Naive B cell (primary cell): ENCODE measurements around the gene GALNT10. TPM values are rescaled to one million over a fixed set of nuclear protein-coding genes. Genes with fewer than 3 reads are reported as not detected.
"Not testable (repeated sequence)": the region's sequence is repeated elsewhere in the genome, so short reads cannot be mapped to it uniquely, and the experiment has no call there.

Experiments
- ATAC-seq, 2 donors: fragments of 150-1000 bp; cut with Tn5 transposase; 2 replicates each; pipeline ENCODE4 v1.10.0; 2021; ENCODE audit warnings: low read depth in 2 of 2, mild to moderate bottlenecking in 2 of 2, moderate library complexity in 2 of 2
- DNase-seq: peaks from one replicate; pipeline ENCODE4 v3.0.0; 2022
- H3K27ac Mint-ChIP-seq, 6 donors: one replicate each; pipeline ENCODE4 v1.8.0; 2020 to 2022; ENCODE audit warnings: mild to moderate bottlenecking in 6 of 6, mixed read lengths in 6 of 6, moderate library complexity in 5 of 6, inconsistent platforms in 2 of 6
- H3K27me3 Mint-ChIP-seq, 3 donors: one replicate each; pipeline ENCODE4 v1.8.0; 2021 to 2022; ENCODE audit warnings: mixed read lengths in 3 of 3, mild to moderate bottlenecking in 1 of 3
- H3K36me3 Mint-ChIP-seq, 2 donors: one replicate each; pipeline ENCODE4 v1.8.0; 2020 to 2022; ENCODE audit warnings: mixed read lengths in 2 of 2, inconsistent platforms in 1 of 2, mild to moderate bottlenecking in 1 of 2
- H3K4me1 Mint-ChIP-seq, 3 donors: one replicate each; pipeline ENCODE4 v1.8.0; 2020 to 2022; ENCODE audit warnings: mixed read lengths in 3 of 3, inconsistent platforms in 1 of 3, mild to moderate bottlenecking in 1 of 3, moderate library complexity in 1 of 3
- H3K4me3 Mint-ChIP-seq, 8 donors: one replicate each; pipeline ENCODE4 v1.8.0; 2020 to 2022; ENCODE audit warnings: mild to moderate bottlenecking in 8 of 8, mixed read lengths in 8 of 8, moderate library complexity in 8 of 8, inconsistent platforms in 2 of 8
- H3K9me3 Mint-ChIP-seq, 7 donors: one replicate each; pipeline ENCODE4 v1.8.0; 2020 to 2022; ENCODE audit warnings: mixed read lengths in 7 of 7, mild to moderate bottlenecking in 5 of 7, inconsistent platforms in 2 of 7, moderate library complexity in 1 of 7
- polyA plus RNA-seq, 6 donors: library from polyadenylated mRNA; unstranded; fragments of 300-500 nt; fragmentation: Illumina TruSeq; gene quantifications; one replicate each; pipeline ENCODE4 v1.2.3, GENCODE V29; 2021; ENCODE audit warnings: low read depth in 6 of 6

Gene GALNT10
- polyA plus RNA-seq, 6 donors from 2014 or later: 13.6 to 29.3 (median 19.7) TPM

GRCh38 chr5:154345255-154345952, 154.9 kb downstream of the GALNT10 start:
- no peak overlapping the region for H3K4me3 Mint-ChIP-seq
- peaks cover 0 to 6% of the 10 kb centered on the region in 2 donors for H3K36me3 Mint-ChIP-seq
- DNase-seq: no peak
- H3K27me3 Mint-ChIP-seq: no peaks in the 10 kb centered on the region
- peaks cover 4 to 9% (median 4%) of the 10 kb centered on the region in 3 donors for H3K4me1 Mint-ChIP-seq
- peak overlapping the region in 1 of 6 donors; percentile 67 for H3K27ac Mint-ChIP-seq
- H3K9me3 Mint-ChIP-seq: no peaks in the 10 kb centered on the region
- ATAC-seq: no peak

GRCh38 chr5:154346427-154346826, 155.9 kb downstream of the GALNT10 start:
- H3K4me1 Mint-ChIP-seq: peaks cover 4 to 9% (median 4%) of the 10 kb centered on the region in 3 donors
- no peak overlapping the region for H3K4me3 Mint-ChIP-seq
- DNase-seq (no peak), ATAC-seq (no peak)
- H3K9me3 Mint-ChIP-seq: no peaks in the 10 kb centered on the region
- no peaks in the 10 kb centered on the region for H3K27me3 Mint-ChIP-seq
- peaks cover 0 to 6% of the 10 kb centered on the region in 2 donors for H3K36me3 Mint-ChIP-seq
- no peak overlapping the region for H3K27ac Mint-ChIP-seq

GRCh38 chr5:154349626-154350264, 159.2 kb downstream of the GALNT10 start:
- Mint-ChIP-seq H3K27me3 (no peaks in the 10 kb centered on the region), H3K36me3 (peaks cover 0 to 4% of the 10 kb centered on the region in 2 donors), H3K4me3 (no peak overlapping the region), H3K27ac (no peak overlapping the region), H3K9me3 (no peaks in the 10 kb centered on the region), H3K4me1 (peaks cover 7 to 11% (median 11%) of the 10 kb centered on the region in 3 donors)
- DNase-seq (no peak), ATAC-seq (no peak)

GRCh38 chr5:154351141-154351540, 160.6 kb downstream of the GALNT10 start:
- peaks cover 0 to 13% (median 9%) of the 10 kb centered on the region in 3 donors for H3K4me1 Mint-ChIP-seq
- ATAC-seq (no peak), DNase-seq (no peak)
- no peaks in the 10 kb centered on the region for H3K9me3 Mint-ChIP-seq
- H3K27me3 Mint-ChIP-seq: no peaks in the 10 kb centered on the region
- peaks cover 4 to 7% of the 10 kb centered on the region in 2 donors for H3K36me3 Mint-ChIP-seq
- no peak overlapping the region for H3K4me3 Mint-ChIP-seq
- H3K27ac Mint-ChIP-seq: no peak overlapping the region

- Mint-ChIP-seq H3K4me1 (peaks cover 0 to 12% (median 11%) of the 10 kb centered on the region in 3 donors), H3K27ac (peak overlapping the region in 2 of 6 donors; percentile 6 to 28), H3K27me3 (no peaks in the 10 kb centered on the region), H3K9me3 (no peaks in the 10 kb centered on the region), H3K36me3 (peaks cover 4 to 7% of the 10 kb centered on the region in 2 donors), H3K4me3 (peak overlapping the region in 1 of 8 donors; percentile 10)
- no peak for ATAC-seq
- no peak for DNase-seq
Observed at GRCh38 chr5:154351566-154351965, 161.0 kb downstream of the GALNT10 start.

GRCh38 chr5:154352960-154353548, 162.5 kb downstream of the GALNT10 start:
- no peaks in the 10 kb centered on the region for H3K27me3 Mint-ChIP-seq
- DNase-seq: no peak
- H3K9me3 Mint-ChIP-seq: no peaks in the 10 kb centered on the region
- ATAC-seq: no peak
- H3K27ac Mint-ChIP-seq: no peak overlapping the region
- peaks cover 0 to 12% (median 11%) of the 10 kb centered on the region in 3 donors for H3K4me1 Mint-ChIP-seq
- no peak overlapping the region for H3K4me3 Mint-ChIP-seq
- H3K36me3 Mint-ChIP-seq: peaks cover 4 to 7% of the 10 kb centered on the region in 2 donors

- no peak for ATAC-seq
- Mint-ChIP-seq H3K36me3 (peaks cover 4 to 7% of the 10 kb centered on the region in 2 donors), H3K4me1 (peaks cover 0 to 19% (median 15%) of the 10 kb centered on the region in 3 donors), H3K27ac (no peak overlapping the region), H3K27me3 (no peaks in the 10 kb centered on the region), H3K4me3 (no peak overlapping the region), H3K9me3 (no peaks in the 10 kb centered on the region)
- DNase-seq: no peak
Observed at GRCh38 chr5:154355129-154355611, 164.6 kb downstream of the GALNT10 start.

GRCh38 chr5:154356020-154356655, 165.6 kb downstream of the GALNT10 start:
- H3K27ac Mint-ChIP-seq: peak overlapping the region in 2 of 6 donors; percentile 8 to 81
- peaks cover 0 to 19% (median 15%) of the 10 kb centered on the region in 3 donors for H3K4me1 Mint-ChIP-seq
- no peak for ATAC-seq
- peaks cover 4 to 7% of the 10 kb centered on the region in 2 donors for H3K36me3 Mint-ChIP-seq
- DNase-seq: no peak
- H3K27me3 Mint-ChIP-seq: no peaks in the 10 kb centered on the region
- H3K9me3 Mint-ChIP-seq: no peaks in the 10 kb centered on the region
- no peak overlapping the region for H3K4me3 Mint-ChIP-seq

GRCh38 chr5:154356958-154357357, 166.4 kb downstream of the GALNT10 start:
- no peak for DNase-seq
- H3K4me3 Mint-ChIP-seq: no peak overlapping the region
- ATAC-seq: no peak
- peaks cover 0 to 19% (median 15%) of the 10 kb centered on the region in 3 donors for H3K4me1 Mint-ChIP-seq
- no peaks in the 10 kb centered on the region for H3K9me3 Mint-ChIP-seq
- H3K27me3 Mint-ChIP-seq: no peaks in the 10 kb centered on the region
- no peak overlapping the region for H3K27ac Mint-ChIP-seq
- peaks cover 0 to 7% of the 10 kb centered on the region in 2 donors for H3K36me3 Mint-ChIP-seq

GRCh38 chr5:154358516-154359220, 168.1 kb downstream of the GALNT10 start:
- no peak for DNase-seq
- peak overlapping the region in 1 of 8 donors; percentile 3 for H3K4me3 Mint-ChIP-seq
- H3K9me3 Mint-ChIP-seq: no peaks in the 10 kb centered on the region
- H3K27ac Mint-ChIP-seq: no peak overlapping the region
- peaks cover 3 to 9% of the 10 kb centered on the region in 2 donors for H3K36me3 Mint-ChIP-seq
- no peak for ATAC-seq
- H3K4me1 Mint-ChIP-seq: peaks cover under 1 to 19% (median 15%) of the 10 kb centered on the region in 3 donors
- no peaks in the 10 kb centered on the region for H3K27me3 Mint-ChIP-seq

GRCh38 chr5:154359221-154359573, 168.7 kb downstream of the GALNT10 start:
- H3K27ac Mint-ChIP-seq: no peak overlapping the region
- peaks cover 6 to 15% (median 14%) of the 10 kb centered on the region in 3 donors for H3K4me1 Mint-ChIP-seq
- DNase-seq (no peak), ATAC-seq (no peak)
- no peaks in the 10 kb centered on the region for H3K27me3 Mint-ChIP-seq
- H3K4me3 Mint-ChIP-seq: no peak overlapping the region
- H3K9me3 Mint-ChIP-seq: no peaks in the 10 kb centered on the region
- H3K36me3 Mint-ChIP-seq: peaks cover 9 to 14% of the 10 kb centered on the region in 2 donors

GRCh38 chr5:154360241-154360640, 169.7 kb downstream of the GALNT10 start:
- H3K4me1 Mint-ChIP-seq: peaks cover 6 to 16% (median 12%) of the 10 kb centered on the region in 3 donors
- DNase-seq, H3K9me3 Mint-ChIP-seq, H3K27ac Mint-ChIP-seq, H3K4me3 Mint-ChIP-seq, ATAC-seq, H3K27me3 Mint-ChIP-seq: not testable (repeated sequence)
- peaks cover 9 to 13% of the 10 kb centered on the region in 2 donors for H3K36me3 Mint-ChIP-seq

- no peak overlapping the region for H3K4me3 Mint-ChIP-seq
- peaks cover 6 to 11% (median 7%) of the 10 kb centered on the region in 3 donors for H3K4me1 Mint-ChIP-seq
- H3K27me3 Mint-ChIP-seq: no peaks in the 10 kb centered on the region
- H3K36me3 Mint-ChIP-seq: peaks cover 9 to 10% of the 10 kb centered on the region in 2 donors
- ATAC-seq: no peak
- no peak overlapping the region for H3K27ac Mint-ChIP-seq
- DNase-seq: no peak
- H3K9me3 Mint-ChIP-seq: no peaks in the 10 kb centered on the region
Observed at GRCh38 chr5:154363411-154363810, 172.9 kb downstream of the GALNT10 start.
